DMS53 (cell line): ENCODE measurements around the gene RHOG.
"Not testable (repeated sequence)": the region's sequence is repeated elsewhere in the genome, so short reads cannot be mapped to it uniquely, and the experiment has no call there.

Experiments
- DNase-seq: peaks from one replicate; lab custom pipeline; 2025; lab: John Stamatoyannopoulos, UW

The RHOG gene

GRCh38 chr11:3808861-3809623, 31.7 kb downstream of the RHOG start:
- DNase-seq, result peak; percentile 93

DNA sequence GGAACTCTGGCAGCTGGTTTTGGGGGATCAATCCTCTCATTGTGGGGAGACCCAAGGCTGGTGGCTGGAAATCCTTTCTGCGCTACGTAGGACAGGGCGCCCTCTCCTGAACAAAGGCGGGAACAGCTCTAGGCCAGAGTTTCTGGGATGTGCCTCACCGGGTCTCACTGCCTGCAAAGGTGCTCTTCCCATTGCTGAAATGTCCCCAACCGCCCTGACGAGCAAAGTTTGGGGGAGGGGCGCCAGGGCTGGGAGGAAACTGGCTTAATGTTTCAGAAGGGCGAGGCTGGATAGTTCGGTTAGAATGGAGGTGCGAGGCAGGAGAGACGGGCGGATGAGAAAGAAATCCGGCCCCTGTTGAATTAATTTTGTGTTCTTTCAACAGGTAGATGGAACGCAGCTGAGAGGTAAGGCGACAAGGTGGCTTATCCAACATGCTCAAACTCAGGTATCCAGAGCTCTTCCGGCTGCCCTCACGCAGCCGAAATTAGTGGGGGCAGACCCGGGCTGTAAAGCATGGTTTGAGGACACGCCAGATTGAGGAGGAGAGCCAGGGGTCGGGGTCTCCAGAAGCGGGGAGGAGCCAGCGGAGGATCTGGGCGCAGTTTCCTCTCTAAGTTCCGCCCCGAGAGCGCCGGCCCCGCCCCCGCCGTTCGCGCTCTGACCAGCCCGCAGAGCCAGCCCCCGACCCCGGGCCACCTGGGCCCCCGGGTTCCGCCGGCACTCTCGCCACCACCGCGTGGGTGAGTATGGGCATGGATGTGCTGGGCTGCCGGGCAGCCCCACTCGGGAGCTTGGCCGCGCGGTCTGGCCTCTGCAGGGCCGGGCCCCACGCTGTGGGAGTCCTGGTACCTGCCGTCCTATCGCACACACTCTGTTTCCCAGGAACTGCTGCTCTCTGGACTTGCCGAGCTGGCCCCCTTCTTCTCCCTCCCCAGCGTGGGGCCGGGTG, 32.6 kb downstream of the RHOG start, which contains the start of gene PGAP2:
TSS of gene PGAP2 (plus strand) at position 652 of the 952 bp plus-strand sequence. CDS start 2,700 bp downstream, outside the sequence.
- DNase-seq, result peak; percentile 92

DNA sequence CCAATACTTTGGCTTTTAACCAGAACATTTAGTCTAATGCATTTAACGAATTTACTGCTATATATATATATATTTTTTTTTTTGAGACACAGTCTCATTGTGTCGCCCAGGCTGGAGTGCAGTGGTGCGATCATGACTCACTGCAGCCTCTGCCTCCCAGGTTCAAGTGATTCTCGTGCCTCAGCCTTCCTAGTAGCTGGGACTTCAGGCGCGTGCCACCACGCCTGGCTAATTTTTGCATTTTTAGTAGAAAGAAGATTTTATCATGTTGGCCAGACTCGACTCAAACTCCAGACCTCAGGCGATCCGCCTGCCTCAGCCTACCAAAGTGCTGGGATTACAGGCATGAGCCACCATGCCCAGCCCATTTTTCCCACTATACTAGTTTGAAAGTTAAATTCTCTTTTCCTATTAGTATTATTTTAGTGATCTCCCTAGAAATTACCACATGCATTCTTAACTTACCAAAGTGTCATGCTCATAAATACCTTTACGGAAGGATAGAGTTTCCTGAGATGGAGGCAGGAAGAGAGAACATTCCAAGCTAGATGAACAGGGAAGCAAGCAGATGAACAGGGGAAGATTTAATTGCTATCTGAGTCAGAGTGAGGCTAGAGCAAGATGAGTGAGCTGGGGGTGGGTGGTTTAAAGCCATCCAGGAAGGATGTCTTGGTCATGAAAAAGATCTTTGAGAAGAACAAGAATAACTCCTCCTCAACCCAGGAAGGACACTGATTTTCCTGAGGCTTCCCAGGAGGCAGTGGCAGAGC, 36.8 kb downstream of the RHOG start:
- no peak for DNase-seq

DNA sequence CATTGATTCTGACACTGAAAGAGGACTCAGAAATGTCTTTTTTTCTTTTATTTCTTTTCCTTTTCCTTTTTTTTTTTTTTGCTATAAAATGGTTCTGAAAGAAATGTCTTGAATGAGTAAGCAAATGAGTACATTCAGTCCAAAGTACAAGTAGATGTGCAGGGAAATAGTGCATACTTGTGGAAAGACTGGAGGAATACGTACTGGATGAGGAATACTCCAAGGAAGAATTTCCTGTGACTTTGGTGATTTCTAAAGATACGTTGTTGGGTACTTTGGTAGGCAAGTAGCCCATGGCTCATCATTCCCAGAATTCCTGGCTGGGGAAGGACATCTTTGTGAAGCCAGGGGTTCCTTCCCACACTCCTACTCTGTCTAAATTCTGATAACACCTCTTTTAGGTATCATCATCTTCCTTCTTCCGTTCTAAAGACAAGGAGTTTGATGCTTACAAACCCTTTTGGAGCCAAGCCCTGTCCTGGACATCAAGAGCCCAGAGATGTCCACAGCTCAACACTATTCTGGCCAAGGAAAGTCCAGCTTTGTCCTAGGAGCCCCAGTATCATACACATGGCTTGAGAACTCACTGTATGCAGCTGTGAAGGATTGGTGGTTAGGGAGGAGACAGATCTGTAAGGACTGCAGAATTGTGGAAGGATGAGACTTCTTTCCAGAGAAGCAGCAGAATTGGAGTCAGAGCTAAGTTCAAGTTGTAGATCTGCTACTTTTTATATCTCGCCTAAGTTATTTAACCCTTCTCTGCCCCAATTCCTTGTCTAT, 38.6 kb downstream of the RHOG start:
- DNase-seq, result peak; percentile 36

- no peak for DNase-seq
These were observed 40.9 kb downstream of the RHOG start for GRCh38 chr11:3799873-3800272.

- no peak for DNase-seq
These were observed 41.6 kb downstream of the RHOG start for GRCh38 chr11:3799143-3799542.

DNA sequence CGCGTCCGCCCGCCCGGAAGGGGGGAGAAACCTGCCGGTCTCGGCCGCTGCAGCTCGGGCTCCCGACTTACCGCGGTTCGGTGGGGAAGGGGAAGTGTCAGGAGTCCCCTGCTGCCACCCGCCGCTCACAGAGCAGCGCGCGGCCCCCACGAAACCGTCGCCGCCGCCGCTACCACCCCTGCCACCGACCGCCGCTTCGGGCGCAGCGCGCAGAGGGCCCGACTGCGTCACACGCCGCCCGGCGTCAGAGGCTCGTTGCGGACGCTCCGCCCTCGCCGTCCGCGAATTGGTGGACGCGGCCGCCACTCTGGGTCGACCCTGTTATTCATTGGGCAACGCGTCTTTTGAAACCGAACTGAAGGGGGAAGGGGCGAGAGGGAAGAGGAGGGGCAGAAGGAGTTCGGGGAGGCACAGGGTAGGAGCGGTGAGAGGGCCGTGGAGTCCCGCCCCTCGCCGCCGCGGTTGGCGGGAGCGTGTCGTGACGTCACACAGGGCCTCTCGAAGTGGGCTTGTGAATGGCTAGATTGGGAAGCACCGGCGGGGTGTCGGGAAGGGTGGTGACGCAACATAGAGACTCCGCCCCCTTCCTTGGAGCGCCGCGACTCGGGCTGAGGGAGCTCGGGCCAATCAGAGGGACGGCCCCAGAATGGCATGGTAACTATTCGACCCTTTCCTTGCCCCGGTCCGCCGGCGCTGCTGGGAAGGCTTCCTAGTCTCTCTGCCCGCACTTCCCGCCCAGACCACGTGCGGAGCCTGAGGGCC, 43.2 kb downstream of the RHOG start, which contains the start of gene NUP98:
TSS of gene NUP98 (minus strand) at position 226 of the 762 bp plus-strand sequence. CDS start 15,437 bp downstream, outside the sequence.
- peak; percentile 100 for DNase-seq

DNA sequence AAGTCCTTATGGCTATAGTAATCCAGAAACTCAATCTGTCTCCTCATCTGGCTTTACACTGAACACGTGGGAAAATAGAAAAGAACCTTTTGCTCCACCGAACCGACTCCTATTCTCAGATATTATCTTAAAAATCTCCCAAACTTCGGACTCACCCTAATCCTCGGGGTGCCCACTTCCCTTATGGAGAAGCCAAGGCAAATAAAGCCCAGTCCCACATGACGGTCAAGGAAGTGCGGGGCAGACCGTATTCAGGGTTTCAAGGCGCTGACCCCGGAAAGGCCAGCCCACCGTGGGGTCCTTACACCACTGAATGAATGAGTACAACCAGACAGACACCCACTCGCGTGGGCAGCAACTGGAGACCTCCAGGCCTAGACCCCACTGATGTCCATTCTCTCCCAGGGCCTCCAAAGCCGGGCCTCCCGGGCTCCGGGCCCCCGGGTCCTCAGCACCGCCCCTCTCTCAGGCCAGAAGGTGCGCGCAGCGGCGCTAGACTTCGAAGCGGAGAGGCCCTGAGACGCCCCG, 43.9 kb downstream of the RHOG start:
- peak; percentile 87 for DNase-seq

GRCh38 chr11:3796346-3796745, 44.4 kb downstream of the RHOG start:
- peak; percentile 29 for DNase-seq

- no peak for DNase-seq
These were observed 44.8 kb downstream of the RHOG start for GRCh38 chr11:3796002-3796311.

GRCh38 chr11:3795131-3796001, 45.4 kb downstream of the RHOG start:
- no peak for DNase-seq

- DNase-seq, result not testable (repeated sequence)
These were observed 46.4 kb downstream of the RHOG start for GRCh38 chr11:3794387-3794786.

DNA sequence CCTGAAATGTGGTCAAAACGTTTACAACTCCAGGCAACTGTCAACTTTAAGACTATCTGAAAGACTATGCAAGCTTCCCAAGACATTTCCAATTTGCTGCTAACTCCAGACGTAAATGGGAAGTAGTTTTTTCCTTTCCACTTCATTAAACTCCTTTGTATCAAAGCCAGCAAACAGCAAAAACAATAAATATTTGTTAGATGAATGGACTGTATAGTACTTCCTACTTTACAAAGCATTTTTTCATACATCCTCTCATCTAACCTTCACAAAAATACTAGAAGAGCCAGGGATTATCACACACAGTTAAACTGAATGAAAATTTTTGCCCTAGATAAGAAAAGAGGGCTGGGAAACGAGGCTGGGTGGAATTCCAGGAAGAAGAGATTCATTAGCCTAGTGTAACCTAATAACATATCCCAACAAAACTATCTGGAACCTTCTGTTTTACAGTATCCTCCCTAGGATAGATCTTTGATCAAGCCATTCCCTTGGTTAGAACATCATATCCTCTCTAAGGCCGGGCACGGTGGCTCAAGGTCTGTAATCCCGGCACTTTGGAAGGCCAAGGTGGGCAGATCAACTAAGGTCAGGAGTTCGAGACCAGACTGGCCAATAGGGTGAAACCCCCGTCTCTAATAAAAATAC, 53.9 kb downstream of the RHOG start:
- DNase-seq, result no peak

GRCh38 chr11:3783611-3784010, 57.1 kb downstream of the RHOG start:
- DNase-seq, result no peak

- DNase-seq, result no peak
These were observed 57.8 kb downstream of the RHOG start for GRCh38 chr11:3782963-3783362.

GRCh38 chr11:3781423-3781822, 59.3 kb downstream of the RHOG start:
- no peak for DNase-seq
